IMR-90 (cell line): Measurements from ENCODE around the gene GPR84. TPM values are rescaled to one million over a fixed set of nuclear protein-coding genes. Genes with fewer than 3 reads are reported as not detected.

ENCODE experiments used
- ATAC-seq: fragments of 200-7000 bp; cut with Tn5 transposase; 2 replicates; pipeline ENCODE4 v1.9.1; 2020; ENCODE audit warnings: low read depth, mild to moderate bottlenecking, moderate library complexity
- BruUV-seq: library from RNA; stranded (reverse); fragments of 400-500 nt; replicated peaks from 2 replicates; lab custom pipeline; 2021; lab: Mats Ljungman, UMichigan
- CTCF ChIA-PET: fragments of 300-600 bp; formaldehyde crosslinking; extraction: SDS; loops from one replicate; lab custom pipeline; 2021; ENCODE audit warnings: antibody characterized with exemption; lab: Yijun Ruan, JAX
- POLR2A ChIA-PET: fragments of 300-600 bp; sonication (Branson Sonifier 250); formaldehyde crosslinking; loops from one replicate; lab custom pipeline; 2022; ENCODE audit warnings: antibody characterized with exemption; ENCODE audit not compliant: unreplicated experiment; lab: Charles Lee
- DNase-seq: peaks from one replicate; pipeline ENCODE4 v3.0.0; 2013
- H2AFZ ChIP-seq: replicated peaks from 2 replicates; pipeline ENCODE3; 2013; ENCODE audit warnings: low read length, mild to moderate bottlenecking; ENCODE audit not compliant: poor library complexity
- H2AK5ac ChIP-seq: 2 replicates; pipeline ENCODE4 v1.6.1; 2013; ENCODE audit warnings: low read depth, low read length, inconsistent platforms
- H2AK9ac ChIP-seq: replicated peaks from 2 replicates; pipeline ENCODE3; 2013; ENCODE audit warnings: mild to moderate bottlenecking, low read depth, low read length, moderate library complexity; ENCODE audit not compliant: poor library complexity
- H2BK120ac ChIP-seq: 2 replicates; pipeline ENCODE4 v1.6.1; 2013; ENCODE audit warnings: low read depth, low read length, inconsistent platforms
- H2BK15ac ChIP-seq: 3 replicates; pipeline ENCODE4 v1.6.1; 2013; ENCODE audit warnings: low read depth, low read length, inconsistent platforms
- H2BK20ac ChIP-seq: 2 replicates; pipeline ENCODE4 v1.6.1; 2013; ENCODE audit warnings: low read depth, mild to moderate bottlenecking, inconsistent platforms, low read length, moderate library complexity
- H2BK5ac ChIP-seq: 2 replicates; pipeline ENCODE4 v1.6.1; 2013; ENCODE audit warnings: mild to moderate bottlenecking, low read depth, low read length, inconsistent platforms; ENCODE audit not compliant: poor library complexity, severe bottlenecking
- H3K14ac ChIP-seq: replicated peaks from 2 replicates; pipeline ENCODE4 v1.6.1; 2013; ENCODE audit warnings: low read depth, low read length, inconsistent platforms
- H3K18ac ChIP-seq: 2 replicates; pipeline ENCODE4 v1.6.1; 2013; ENCODE audit warnings: low read depth, low read length, control low read depth
- H3K23ac ChIP-seq: 2 replicates; pipeline ENCODE4 v1.6.1; 2013; ENCODE audit warnings: low read depth, low read length, inconsistent platforms
- H3K27ac ChIP-seq: 2 replicates; pipeline ENCODE4 v1.5.1; 2013; ENCODE audit warnings: mild to moderate bottlenecking, control low read depth, low read length; ENCODE audit not compliant: insufficient read depth
- H3K27me3 ChIP-seq: 2 replicates; pipeline ENCODE4 v1.6.1; 2013; ENCODE audit warnings: low read length; ENCODE audit not compliant: control insufficient read depth, insufficient read depth
- H3K36me3 ChIP-seq: 2 replicates; pipeline ENCODE4 v1.6.1; 2013; ENCODE audit warnings: low read length, mixed read lengths; ENCODE audit not compliant: control insufficient read depth, insufficient read depth
- H3K4ac ChIP-seq: 2 replicates; pipeline ENCODE4 v1.6.1; 2013; ENCODE audit warnings: low read depth, low read length, inconsistent platforms
- H3K4me1 ChIP-seq: 2 replicates; pipeline ENCODE4 v1.6.1; 2013; ENCODE audit warnings: low read length, mixed read lengths; ENCODE audit not compliant: control insufficient read depth, insufficient read depth
- H3K4me2 ChIP-seq: 2 replicates; pipeline ENCODE4 v1.6.1; 2013; ENCODE audit warnings: low read depth, mild to moderate bottlenecking, control low read depth, low read length, moderate library complexity
- H3K4me3 ChIP-seq: 2 replicates; pipeline ENCODE4 v1.5.1; 2013; ENCODE audit warnings: low read depth, mild to moderate bottlenecking, control low read depth, low read length, moderate library complexity; ENCODE audit not compliant: insufficient read depth
- H3K56ac ChIP-seq: 2 replicates; pipeline ENCODE4 v1.6.1; 2013; ENCODE audit warnings: low read length, inconsistent platforms; ENCODE audit not compliant: insufficient read depth; ENCODE audit errors: extremely low read depth
- H3K79me1 ChIP-seq, 2 experiments: 2 replicates each; pipeline ENCODE4 v1.6.1; 2013; ENCODE audit warnings: low read length in 2 of 2, inconsistent platforms in 1 of 2, low read depth in 1 of 2
- H3K9ac ChIP-seq: 2 replicates; pipeline ENCODE4 v1.6.1; 2013; ENCODE audit warnings: low read depth, low read length, control low read depth
- H3K9me1 ChIP-seq: 2 replicates; pipeline ENCODE4 v1.6.1; 2013; ENCODE audit warnings: low read length, inconsistent platforms; ENCODE audit not compliant: insufficient read depth
- H3K9me3 ChIP-seq: 2 replicates; pipeline ENCODE4 v1.6.1; 2013; ENCODE audit warnings: low read length; ENCODE audit not compliant: control insufficient read depth, insufficient read depth
- H4K20me1 ChIP-seq: 2 replicates; pipeline ENCODE4 v1.6.1; 2013; ENCODE audit warnings: low read length, inconsistent platforms; ENCODE audit not compliant: insufficient read depth
- H4K5ac ChIP-seq: 2 replicates; pipeline ENCODE4 v1.6.1; 2013; ENCODE audit warnings: mild to moderate bottlenecking, low read depth, low read length, control low read depth
- H4K8ac ChIP-seq, 2 experiments: 2 replicates each; pipeline ENCODE4 v1.6.1; 2013; ENCODE audit warnings: low read depth in 2 of 2, low read length in 2 of 2, control low read depth in 1 of 2, inconsistent platforms in 1 of 2
- H4K91ac ChIP-seq: 2 replicates; pipeline ENCODE4 v1.6.1; 2013; ENCODE audit warnings: low read depth, low read length, inconsistent platforms; ENCODE audit not compliant: insufficient read depth
- CEBPB ChIP-seq: IDR thresholded peaks from 2 replicates; pipeline ENCODE4 v1.6.1; 2012; ENCODE audit warnings: low read depth, low read length, improper control_type of control experiment
- MAFK ChIP-seq: IDR thresholded peaks from 2 replicates; pipeline ENCODE4 v1.6.1; 2012; ENCODE audit warnings: low read depth, low read length, improper control_type of control experiment
- MXI1 ChIP-seq: IDR thresholded peaks from 2 replicates; pipeline ENCODE4 v1.6.1; 2012; ENCODE audit warnings: low read depth, mild to moderate bottlenecking, low read length, moderate library complexity, borderline replicate concordance
- RAD21 ChIP-seq: IDR thresholded peaks from 2 replicates; pipeline ENCODE4 v1.6.1; 2012; ENCODE audit warnings: low read length, improper control_type of control experiment
- RFX5 ChIP-seq: IDR thresholded peaks from 2 replicates; pipeline ENCODE4 v1.8.0; 2012; ENCODE audit warnings: low read depth, mild to moderate bottlenecking, low read length, moderate library complexity
- WGBS, 2 experiments: methylation state at CpG; one replicate each; pipeline versions ENCODE4 v1.1.5 to v1.1.7; 2013; ENCODE audit warnings: missing lambda C conversion rate in 2 of 2; ENCODE audit not compliant: insufficient read length in 1 of 2; ENCODE audit errors: extremely low coverage in 2 of 2; 5-methylcytosine and 5-hydroxymethylcytosine counted together
- dilution Hi-C: fragments of 300-500 bp; cut with HindIII; formaldehyde crosslinking; loops from one replicate; pipeline ENCODE4 v1.14.3; 2018; ENCODE audit warnings: low sequenced_read_pairs; ENCODE audit not compliant: unreplicated experiment
- in situ Hi-C: fragments of 300-500 bp; cut with MboI; formaldehyde crosslinking; loops from 3 replicates; pipeline ENCODE4 v1.14.3; 2019; ENCODE audit warnings: low sequenced_read_pairs, inconsistent platforms, mixed read lengths
- intact Hi-C: fragments of 100-400 bp; cut with micrococcal nuclease; formaldehyde crosslinking; loops from 2 replicates; pipeline ENCODE4 v1.10.0; 2022
- polyA plus RNA-seq, 3 experiments: library from polyadenylated mRNA; depleted of rRNA; stranded (reverse); fragments of >200 nt; gene quantifications; 2 replicates each; pipeline ENCODE4 v1.2.3, GENCODE V29; 2012; ENCODE audit warnings: low replicate concordance in 1 of 3
- total RNA-seq: library from RNA; depleted of rRNA; stranded (reverse); fragments of >200 nt; gene quantifications from 2 replicates; pipeline ENCODE4 v1.2.3, GENCODE V29; 2012
- TF ChIP-seq, protein P1 (sequence below): fragments of 150-350 bp; IDR thresholded peaks from 2 replicates; pipeline ENCODE4 v1.6.1; 2017; ENCODE audit warnings: mild to moderate bottlenecking, antibody characterized with exemption, low read length, low read depth

Gene GPR84
- total and polyA plus RNA-seq, 2 of the 4 experiments (the other 2 are of a cell fraction) = not detected

DNA sequence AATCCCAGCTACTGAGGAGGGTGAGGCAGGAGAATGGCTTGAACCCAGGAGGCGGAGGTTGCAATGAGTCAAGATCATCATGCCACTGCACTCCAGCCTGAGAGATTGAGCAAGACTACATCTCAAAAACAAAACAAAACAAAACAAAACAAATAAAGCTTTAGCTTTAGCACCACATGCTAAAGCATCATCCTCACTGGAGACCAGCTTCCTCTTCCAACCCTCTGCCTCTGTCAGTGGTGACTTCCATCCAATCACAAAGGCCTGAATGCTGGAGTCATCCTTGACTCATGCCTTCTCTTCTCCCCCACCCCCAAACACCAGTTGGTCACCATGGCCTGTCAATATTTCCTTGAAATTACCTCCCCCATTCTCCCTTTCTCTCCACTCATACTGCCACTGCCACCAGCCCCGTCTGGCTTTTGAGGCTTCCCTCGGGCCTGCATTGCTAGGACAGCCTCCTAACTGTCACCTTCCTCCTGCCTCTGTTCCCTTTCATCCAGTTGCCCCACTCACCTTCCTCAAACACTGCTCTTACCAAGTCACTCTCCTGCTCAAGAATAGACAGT, 18.8 kb upstream of the GPR84 start:
- peaks cover 17% of the 10 kb centered on the region for H3K4me1 ChIP-seq
- H3K4me3 ChIP-seq = no peak overlapping the region
- ATAC-seq (peak; percentile 77), DNase-seq (peak; percentile 96)
- H2AK5ac ChIP-seq = peak overlapping the region; percentile 72; the same call in 1 of the 2 replicates
- H2BK15ac ChIP-seq = peak overlapping the region; percentile 13; the same call in 1 of the 3 replicates
- BruUV-seq = no TSS peak
- H3K18ac ChIP-seq = peak overlapping the region; percentile 54; the same call in 1 of the 2 replicates
- H3K56ac ChIP-seq = no peak overlapping the region
- no CpG with 5 or more reads among the region's 3 CpGs for WGBS, 2 experiments
- no peak overlapping the region for H3K9ac ChIP-seq
- POLR2A ChIA-PET = interaction anchor here (1.0 kb wide), 1 partner anchor 37 kb away, joined by 3 read pairs; no protein-coding TSS in a partner anchor
- H4K5ac ChIP-seq = peak overlapping the region; percentile 50; the same call in 1 of the 2 replicates
- dilution Hi-C loops = no loop called here
- no peaks in the 10 kb centered on the region for H3K27me3 ChIP-seq
- TF ChIP-seq MAFK (no peak), RFX5 (peak; percentile 34; the same call in 1 of the 2 replicates), RAD21 (no peak), CEBPB (peak; percentile 96), MXI1 (peak; percentile 29; the same call in 1 of the 2 replicates)
- TF ChIP-seq, protein P1, sequence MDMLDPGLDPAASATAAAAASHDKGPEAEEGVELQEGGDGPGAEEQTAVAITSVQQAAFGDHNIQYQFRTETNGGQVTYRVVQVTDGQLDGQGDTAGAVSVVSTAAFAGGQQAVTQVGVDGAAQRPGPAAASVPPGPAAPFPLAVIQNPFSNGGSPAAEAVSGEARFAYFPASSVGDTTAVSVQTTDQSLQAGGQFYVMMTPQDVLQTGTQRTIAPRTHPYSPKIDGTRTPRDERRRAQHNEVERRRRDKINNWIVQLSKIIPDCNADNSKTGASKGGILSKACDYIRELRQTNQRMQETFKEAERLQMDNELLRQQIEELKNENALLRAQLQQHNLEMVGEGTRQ = peak; percentile 36; the same call in 1 of the 2 replicates
- H3K23ac ChIP-seq = no peak overlapping the region
- H3K4me2 ChIP-seq = no peak overlapping the region
- peak overlapping the region; percentile 19; the same call in 1 of the 2 replicates for H2BK20ac ChIP-seq
- no peaks in the 10 kb centered on the region for H3K36me3 ChIP-seq
- H3K14ac ChIP-seq = no peak overlapping the region
- H2BK120ac ChIP-seq = peak overlapping the region; percentile 74
- in situ Hi-C loops = no loop called here
- peak overlapping the region; percentile 69 for H2AFZ ChIP-seq
- peaks cover 4% of the 10 kb centered on the region; the same call in 1 of the 2 replicates for H4K20me1 ChIP-seq
- H2AK9ac ChIP-seq = peak overlapping the region; percentile 5
- no peaks in the 10 kb centered on the region; the same call in 1 of the 2 replicates for H3K9me1 ChIP-seq
- H2BK5ac ChIP-seq = peak overlapping the region; percentile 70
- no peaks in the 10 kb centered on the region for H3K9me3 ChIP-seq
- H3K4ac ChIP-seq = peak overlapping the region; percentile 66
- peak overlapping the region in 1 of 2 experiments; percentile 71; a peak in 1 of 4 replicates for H4K8ac ChIP-seq
- H3K79me1 ChIP-seq = peaks cover 0 to 6% of the 10 kb centered on the region in 2 experiments; a peak in 1 of 4 replicates
- intact Hi-C loops = no loop called here
- H4K91ac ChIP-seq = no peak overlapping the region
- peak overlapping the region; percentile 55 for H3K27ac ChIP-seq
- CTCF ChIA-PET = interaction anchor here (0.7 to 1.0 kb wide), 6 partner anchors 10 to 167 kb away, joined by 3 to 9 read pairs (median 3); no protein-coding TSS in a partner anchor
